Neural cell (in vitro differentiated cells): Measurements from ENCODE around the gene INPP4B. TPM values are rescaled to one million over a fixed set of nuclear protein-coding genes. Genes with fewer than 3 reads are reported as not detected.

ENCODE experiments used
- H2AFZ ChIP-seq: fragments of 200-600, 300-800 bp; sonication (generic), shearing (Covaris generic); 2 replicates; pipeline ENCODE4 v1.6.0; 2014; ENCODE audit warnings: low read depth, mild to moderate bottlenecking, antibody characterized with exemption, low read length, moderate library complexity
- H3F3A ChIP-seq: fragments of 200-600 bp; shearing (Covaris generic); 2 replicates; pipeline ENCODE4 v1.6.1; 2016; ENCODE audit warnings: mild to moderate bottlenecking, moderate library complexity, mixed read lengths, antibody characterized with exemption, low read length; ENCODE audit not compliant: insufficient read depth, poor library complexity, severe bottlenecking
- H3K27ac ChIP-seq: fragments of 200-600, 300-800 bp; sonication (generic), shearing (Covaris generic); 2 replicates; pipeline ENCODE4 v1.5.1; 2014; ENCODE audit warnings: mild to moderate bottlenecking, low read length, moderate library complexity
- H3K27me3 ChIP-seq: fragments of 300-800, 200-600 bp; sonication (generic), shearing (Covaris generic); 2 replicates; pipeline ENCODE4 v1.6.0; 2014; ENCODE audit warnings: mild to moderate bottlenecking, low read depth, low read length, moderate library complexity; ENCODE audit not compliant: insufficient read depth
- H3K36me3 ChIP-seq: fragments of 300-800, 200-600 bp; sonication (generic), shearing (Covaris generic); 2 replicates; pipeline ENCODE4 v1.5.1; 2014; ENCODE audit warnings: mild to moderate bottlenecking, antibody characterized with exemption, low read length, moderate library complexity; ENCODE audit not compliant: insufficient read depth
- H3K4me2 ChIP-seq: fragments of 300-800, 200-600 bp; sonication (generic), shearing (Covaris generic); 2 replicates; pipeline ENCODE4 v1.6.0; 2014; ENCODE audit warnings: mild to moderate bottlenecking, low read length
- H3K4me3 ChIP-seq: fragments of 300-800, 200-600 bp; sonication (generic), shearing (Covaris generic); 2 replicates; pipeline ENCODE4 v1.5.1; 2014; ENCODE audit warnings: mild to moderate bottlenecking, low read length, moderate library complexity
- H3K79me2 ChIP-seq: fragments of 200-600 bp; shearing (Covaris generic); replicated peaks from 2 replicates; pipeline ENCODE4 v1.6.0; 2014; ENCODE audit warnings: mild to moderate bottlenecking, low read length, moderate library complexity; ENCODE audit not compliant: insufficient read depth
- H3K9ac ChIP-seq: fragments of 300-800, 200-600 bp; sonication (generic), shearing (Covaris generic); 2 replicates; pipeline ENCODE4 v1.6.1; 2016; ENCODE audit warnings: mild to moderate bottlenecking, low read length, mixed read lengths
- H3K9me2 ChIP-seq: fragments of 200-600 bp; shearing (Covaris generic); 2 replicates; pipeline ENCODE4 v1.6.1; 2016; ENCODE audit warnings: mild to moderate bottlenecking, low read length, mixed read lengths; ENCODE audit not compliant: insufficient read depth
- H3K9me3 ChIP-seq: fragments of 200-600, 300-800 bp; sonication (generic), shearing (Covaris generic); 2 replicates; pipeline ENCODE4 v1.6.1; 2016; ENCODE audit warnings: mild to moderate bottlenecking, mixed run types, low read length, moderate library complexity, mixed read lengths
- H4K20me1 ChIP-seq: fragments of 200-600 bp; shearing (Covaris generic); 2 replicates; pipeline ENCODE4 v1.6.1; 2016; ENCODE audit warnings: mild to moderate bottlenecking, mixed run types; ENCODE audit not compliant: insufficient read depth
- EP300 ChIP-seq: fragments of 450-650 bp; conservative IDR thresholded peaks from 2 replicates; pipeline ENCODE4 v1.6.1; 2014; ENCODE audit warnings: antibody characterized with exemption, mild to moderate bottlenecking, moderate library complexity; ENCODE audit not compliant: poor library complexity, severe bottlenecking
- EZH2 ChIP-seq: fragments of 200-600, 300-800 bp; shearing (Covaris generic), sonication (generic); IDR thresholded peaks from 2 replicates; pipeline ENCODE4 v1.6.1; 2014; ENCODE audit warnings: antibody characterized with exemption, low read length, borderline replicate concordance, mild to moderate bottlenecking; ENCODE audit not compliant: insufficient read depth, poor library complexity, severe bottlenecking
- MXI1 ChIP-seq: fragments of 450-650 bp; conservative IDR thresholded peaks from 2 replicates; pipeline ENCODE4 v1.6.1; 2014; ENCODE audit warnings: antibody characterized with exemption, mild to moderate bottlenecking; ENCODE audit not compliant: poor library complexity, severe bottlenecking
- POLR2AphosphoS5 ChIP-seq: IDR thresholded peaks from 2 replicates; pipeline ENCODE4 v1.6.1; 2012
- RAD21 ChIP-seq: fragments of 450-650 bp; conservative IDR thresholded peaks from 2 replicates; pipeline ENCODE4 v1.6.1; 2014; ENCODE audit warnings: antibody characterized with exemption, mild to moderate bottlenecking, moderate library complexity
- SMC3 ChIP-seq: fragments of 450-650 bp; conservative IDR thresholded peaks from 2 replicates; pipeline ENCODE4 v1.6.1; 2014; ENCODE audit warnings: antibody characterized with exemption, mild to moderate bottlenecking, moderate library complexity; ENCODE audit not compliant: poor library complexity
- TAF1 ChIP-seq: IDR thresholded peaks from 2 replicates; pipeline ENCODE4 v1.6.1; 2012; ENCODE audit warnings: low read depth
- polyA plus RNA-seq: library from polyadenylated mRNA; depleted of rRNA; stranded (reverse); fragments of >200 nt; gene quantifications from 2 replicates; pipeline ENCODE4 v1.2.3, GENCODE V29; 2014
- TF ChIP-seq, protein P1 (sequence below): fragments of 450-650 bp; IDR thresholded peaks from 2 replicates; pipeline ENCODE4 v1.5.1; 2014; ENCODE audit warnings: antibody characterized with exemption, mild to moderate bottlenecking, moderate library complexity; ENCODE audit not compliant: poor library complexity, severe bottlenecking
- TF ChIP-seq, protein P2 (sequence below): IDR thresholded peaks from 2 replicates; pipeline ENCODE4 v1.6.1; 2012; ENCODE audit warnings: borderline replicate concordance

Gene INPP4B
- polyA plus RNA-seq, 1 donor from 2014 or later: 0.30 TPM

DNA sequence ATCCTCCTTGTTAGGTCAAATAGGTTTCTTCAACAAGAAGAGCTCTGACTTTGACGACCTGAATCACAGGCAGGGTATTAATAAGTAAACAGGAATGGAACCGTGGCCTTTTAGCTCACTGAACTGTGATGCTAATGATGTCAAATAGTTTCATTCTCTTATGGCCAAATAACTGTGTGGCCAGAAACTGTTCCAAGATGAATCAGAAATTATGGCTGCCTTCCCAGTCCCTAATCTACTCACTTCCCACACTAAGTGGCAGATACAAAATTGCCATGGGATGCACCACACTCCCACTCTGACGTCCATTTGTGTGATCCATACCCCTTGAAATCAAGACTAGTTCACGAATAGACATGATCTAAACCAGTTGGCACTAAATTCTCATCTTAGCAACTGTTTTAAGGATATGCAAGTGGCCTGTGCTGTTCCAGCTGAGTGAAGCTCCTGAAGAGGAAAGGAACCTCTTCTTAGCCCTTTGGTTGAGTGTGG lies 754.4 kb downstream of the INPP4B start:
- no peak overlapping the region for H3K9ac ChIP-seq
- no peaks in the 10 kb centered on the region for H3F3A ChIP-seq
- no peak overlapping the region for H3K4me2 ChIP-seq
- H3K4me3 ChIP-seq: no peak overlapping the region
- H4K20me1 ChIP-seq: no peaks in the 10 kb centered on the region
- no peak overlapping the region for H2AFZ ChIP-seq
- no peaks in the 10 kb centered on the region for H3K27me3 ChIP-seq
- H3K36me3 ChIP-seq: no peaks in the 10 kb centered on the region
- no peaks in the 10 kb centered on the region for H3K9me2 ChIP-seq
- TF ChIP-seq, protein P1, sequence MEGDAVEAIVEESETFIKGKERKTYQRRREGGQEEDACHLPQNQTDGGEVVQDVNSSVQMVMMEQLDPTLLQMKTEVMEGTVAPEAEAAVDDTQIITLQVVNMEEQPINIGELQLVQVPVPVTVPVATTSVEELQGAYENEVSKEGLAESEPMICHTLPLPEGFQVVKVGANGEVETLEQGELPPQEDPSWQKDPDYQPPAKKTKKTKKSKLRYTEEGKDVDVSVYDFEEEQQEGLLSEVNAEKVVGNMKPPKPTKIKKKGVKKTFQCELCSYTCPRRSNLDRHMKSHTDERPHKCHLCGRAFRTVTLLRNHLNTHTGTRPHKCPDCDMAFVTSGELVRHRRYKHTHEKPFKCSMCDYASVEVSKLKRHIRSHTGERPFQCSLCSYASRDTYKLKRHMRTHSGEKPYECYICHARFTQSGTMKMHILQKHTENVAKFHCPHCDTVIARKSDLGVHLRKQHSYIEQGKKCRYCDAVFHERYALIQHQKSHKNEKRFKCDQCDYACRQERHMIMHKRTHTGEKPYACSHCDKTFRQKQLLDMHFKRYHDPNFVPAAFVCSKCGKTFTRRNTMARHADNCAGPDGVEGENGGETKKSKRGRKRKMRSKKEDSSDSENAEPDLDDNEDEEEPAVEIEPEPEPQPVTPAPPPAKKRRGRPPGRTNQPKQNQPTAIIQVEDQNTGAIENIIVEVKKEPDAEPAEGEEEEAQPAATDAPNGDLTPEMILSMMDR: no peak
- TF ChIP-seq TAF1: no peak
- no peak for TF ChIP-seq MXI1
- no peak for TF ChIP-seq EP300
- no peak overlapping the region for H3K27ac ChIP-seq
- no peaks in the 10 kb centered on the region for H3K9me3 ChIP-seq
- no peaks in the 10 kb centered on the region for H3K79me2 ChIP-seq

DNA sequence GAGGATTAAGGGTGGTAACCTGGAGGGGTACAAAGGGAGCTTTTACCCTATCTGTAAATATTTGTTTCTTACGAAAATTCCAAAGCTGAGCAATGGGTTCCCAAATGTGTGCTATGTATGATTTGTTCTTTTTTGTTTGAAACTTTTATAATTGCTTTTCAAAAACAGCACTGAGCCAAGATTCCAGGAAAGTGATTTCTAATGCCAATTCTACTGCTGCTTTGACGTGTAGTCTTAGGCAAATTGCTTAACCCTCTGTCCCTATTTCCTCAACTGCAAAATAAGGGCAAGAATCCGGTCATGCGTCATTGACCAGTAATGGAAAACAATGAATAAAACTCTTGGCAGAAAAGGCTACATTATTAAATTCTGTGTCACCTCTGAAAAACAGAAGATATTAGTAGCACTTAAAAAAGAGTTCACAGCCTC lies 755.0 kb downstream of the INPP4B start:
- Histone ChIP-seq H4K20me1 (no peaks in the 10 kb centered on the region), H3K27ac (no peak overlapping the region), H3K36me3 (no peaks in the 10 kb centered on the region), H3K9me2 (no peaks in the 10 kb centered on the region), H3K79me2 (no peaks in the 10 kb centered on the region), H3F3A (no peaks in the 10 kb centered on the region), H3K4me2 (no peak overlapping the region), H3K27me3 (no peaks in the 10 kb centered on the region), H3K4me3 (no peak overlapping the region), H3K9ac (no peak overlapping the region), H3K9me3 (no peaks in the 10 kb centered on the region), H2AFZ (no peak overlapping the region)
- TF ChIP-seq SMC3: no peak
- no peak for TF ChIP-seq MXI1
- TF ChIP-seq POLR2AphosphoS5: no peak
- no peak for TF ChIP-seq EP300
- TF ChIP-seq EZH2: no peak
- TF ChIP-seq, protein P2, sequence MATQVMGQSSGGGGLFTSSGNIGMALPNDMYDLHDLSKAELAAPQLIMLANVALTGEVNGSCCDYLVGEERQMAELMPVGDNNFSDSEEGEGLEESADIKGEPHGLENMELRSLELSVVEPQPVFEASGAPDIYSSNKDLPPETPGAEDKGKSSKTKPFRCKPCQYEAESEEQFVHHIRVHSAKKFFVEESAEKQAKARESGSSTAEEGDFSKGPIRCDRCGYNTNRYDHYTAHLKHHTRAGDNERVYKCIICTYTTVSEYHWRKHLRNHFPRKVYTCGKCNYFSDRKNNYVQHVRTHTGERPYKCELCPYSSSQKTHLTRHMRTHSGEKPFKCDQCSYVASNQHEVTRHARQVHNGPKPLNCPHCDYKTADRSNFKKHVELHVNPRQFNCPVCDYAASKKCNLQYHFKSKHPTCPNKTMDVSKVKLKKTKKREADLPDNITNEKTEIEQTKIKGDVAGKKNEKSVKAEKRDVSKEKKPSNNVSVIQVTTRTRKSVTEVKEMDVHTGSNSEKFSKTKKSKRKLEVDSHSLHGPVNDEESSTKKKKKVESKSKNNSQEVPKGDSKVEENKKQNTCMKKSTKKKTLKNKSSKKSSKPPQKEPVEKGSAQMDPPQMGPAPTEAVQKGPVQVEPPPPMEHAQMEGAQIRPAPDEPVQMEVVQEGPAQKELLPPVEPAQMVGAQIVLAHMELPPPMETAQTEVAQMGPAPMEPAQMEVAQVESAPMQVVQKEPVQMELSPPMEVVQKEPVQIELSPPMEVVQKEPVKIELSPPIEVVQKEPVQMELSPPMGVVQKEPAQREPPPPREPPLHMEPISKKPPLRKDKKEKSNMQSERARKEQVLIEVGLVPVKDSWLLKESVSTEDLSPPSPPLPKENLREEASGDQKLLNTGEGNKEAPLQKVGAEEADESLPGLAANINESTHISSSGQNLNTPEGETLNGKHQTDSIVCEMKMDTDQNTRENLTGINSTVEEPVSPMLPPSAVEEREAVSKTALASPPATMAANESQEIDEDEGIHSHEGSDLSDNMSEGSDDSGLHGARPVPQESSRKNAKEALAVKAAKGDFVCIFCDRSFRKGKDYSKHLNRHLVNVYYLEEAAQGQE: no peak
- no peak for TF ChIP-seq RAD21
- TF ChIP-seq, protein P1: no peak
- no peak for TF ChIP-seq TAF1
